ENCODE results near the gene KCNH1.

Gene KCNH1

DNA sequence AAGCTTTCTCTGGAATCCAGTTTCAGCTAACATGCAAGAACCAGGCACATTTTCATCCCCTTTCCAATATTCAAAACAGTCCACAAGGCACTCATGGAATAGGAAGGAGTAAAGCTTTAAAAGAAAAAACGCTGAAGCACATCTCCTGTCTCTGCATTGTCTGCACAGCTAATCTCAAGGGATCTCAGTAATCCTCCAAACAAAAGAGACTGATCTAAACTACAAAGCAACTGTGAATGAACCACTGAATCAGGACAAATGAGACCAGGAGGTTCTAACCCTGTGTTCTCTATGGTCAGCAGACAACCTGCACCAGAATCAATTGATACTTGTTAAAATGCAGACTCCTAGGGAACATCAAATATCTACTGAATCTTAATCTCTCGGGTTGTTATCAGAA is 406.2 kb downstream of the KCNH1 start:
- TF ChIP-seq TAF1 (IDR thresholded peaks at IDR 0.05; ENCODE audit: low read depth) (no peak), YY1 (IDR thresholded peaks at IDR 0.05; ENCODE audit: low read depth) (no peak), ZBTB7A (IDR thresholded peaks at IDR 0.05; ENCODE audit: low read depth) (no peak)
- TF ChIP-seq, protein P1, sequence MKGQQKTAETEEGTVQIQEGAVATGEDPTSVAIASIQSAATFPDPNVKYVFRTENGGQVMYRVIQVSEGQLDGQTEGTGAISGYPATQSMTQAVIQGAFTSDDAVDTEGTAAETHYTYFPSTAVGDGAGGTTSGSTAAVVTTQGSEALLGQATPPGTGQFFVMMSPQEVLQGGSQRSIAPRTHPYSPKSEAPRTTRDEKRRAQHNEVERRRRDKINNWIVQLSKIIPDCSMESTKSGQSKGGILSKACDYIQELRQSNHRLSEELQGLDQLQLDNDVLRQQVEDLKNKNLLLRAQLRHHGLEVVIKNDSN (IDR thresholded peaks at IDR 0.05) = no peak

DNA sequence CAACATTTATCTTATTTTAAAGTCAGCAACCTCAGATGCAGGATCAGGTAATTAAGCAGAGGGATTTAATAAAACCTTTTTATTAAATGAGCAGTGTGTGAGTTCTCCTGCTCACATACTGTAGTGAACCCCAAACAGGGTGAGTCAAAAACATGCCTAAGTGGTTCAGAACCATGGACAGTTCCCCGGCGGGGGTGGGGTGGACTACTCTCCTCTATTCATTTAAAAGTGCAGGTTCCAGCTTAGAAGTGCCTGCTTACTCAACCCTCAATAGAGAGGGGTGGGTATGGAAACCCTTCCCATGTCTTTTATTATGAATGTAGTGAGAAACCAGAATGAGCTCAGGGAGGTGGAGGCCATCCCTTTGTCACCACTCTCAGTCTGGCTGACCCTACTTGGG is 407.3 kb downstream of the KCNH1 start:
- TF ChIP-seq CREB1 (IDR thresholded peaks at IDR 0.05; ENCODE audit: low read depth) = no peak
- TF ChIP-seq TAF1 (IDR thresholded peaks at IDR 0.05; ENCODE audit: low read depth) = no peak
- TF ChIP-seq FOXM1 (IDR thresholded peaks at IDR 0.05; ENCODE audit: borderline replicate concordance, low read depth) = no peak
- no peak for TF ChIP-seq RAD21 (IDR thresholded peaks at IDR 0.05; ENCODE audit: low read depth)
- TF ChIP-seq, protein P1 (IDR thresholded peaks at IDR 0.05) = no peak
- TF ChIP-seq TCF12 (IDR thresholded peaks at IDR 0.05; ENCODE audit: low read depth) = no peak
- TF ChIP-seq, protein P2, sequence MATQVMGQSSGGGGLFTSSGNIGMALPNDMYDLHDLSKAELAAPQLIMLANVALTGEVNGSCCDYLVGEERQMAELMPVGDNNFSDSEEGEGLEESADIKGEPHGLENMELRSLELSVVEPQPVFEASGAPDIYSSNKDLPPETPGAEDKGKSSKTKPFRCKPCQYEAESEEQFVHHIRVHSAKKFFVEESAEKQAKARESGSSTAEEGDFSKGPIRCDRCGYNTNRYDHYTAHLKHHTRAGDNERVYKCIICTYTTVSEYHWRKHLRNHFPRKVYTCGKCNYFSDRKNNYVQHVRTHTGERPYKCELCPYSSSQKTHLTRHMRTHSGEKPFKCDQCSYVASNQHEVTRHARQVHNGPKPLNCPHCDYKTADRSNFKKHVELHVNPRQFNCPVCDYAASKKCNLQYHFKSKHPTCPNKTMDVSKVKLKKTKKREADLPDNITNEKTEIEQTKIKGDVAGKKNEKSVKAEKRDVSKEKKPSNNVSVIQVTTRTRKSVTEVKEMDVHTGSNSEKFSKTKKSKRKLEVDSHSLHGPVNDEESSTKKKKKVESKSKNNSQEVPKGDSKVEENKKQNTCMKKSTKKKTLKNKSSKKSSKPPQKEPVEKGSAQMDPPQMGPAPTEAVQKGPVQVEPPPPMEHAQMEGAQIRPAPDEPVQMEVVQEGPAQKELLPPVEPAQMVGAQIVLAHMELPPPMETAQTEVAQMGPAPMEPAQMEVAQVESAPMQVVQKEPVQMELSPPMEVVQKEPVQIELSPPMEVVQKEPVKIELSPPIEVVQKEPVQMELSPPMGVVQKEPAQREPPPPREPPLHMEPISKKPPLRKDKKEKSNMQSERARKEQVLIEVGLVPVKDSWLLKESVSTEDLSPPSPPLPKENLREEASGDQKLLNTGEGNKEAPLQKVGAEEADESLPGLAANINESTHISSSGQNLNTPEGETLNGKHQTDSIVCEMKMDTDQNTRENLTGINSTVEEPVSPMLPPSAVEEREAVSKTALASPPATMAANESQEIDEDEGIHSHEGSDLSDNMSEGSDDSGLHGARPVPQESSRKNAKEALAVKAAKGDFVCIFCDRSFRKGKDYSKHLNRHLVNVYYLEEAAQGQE (IDR thresholded peaks at IDR 0.05; ENCODE audit: low read depth) = peak; percentile 92
- no peak for TF ChIP-seq TEAD4 (IDR thresholded peaks at IDR 0.05)

DNA sequence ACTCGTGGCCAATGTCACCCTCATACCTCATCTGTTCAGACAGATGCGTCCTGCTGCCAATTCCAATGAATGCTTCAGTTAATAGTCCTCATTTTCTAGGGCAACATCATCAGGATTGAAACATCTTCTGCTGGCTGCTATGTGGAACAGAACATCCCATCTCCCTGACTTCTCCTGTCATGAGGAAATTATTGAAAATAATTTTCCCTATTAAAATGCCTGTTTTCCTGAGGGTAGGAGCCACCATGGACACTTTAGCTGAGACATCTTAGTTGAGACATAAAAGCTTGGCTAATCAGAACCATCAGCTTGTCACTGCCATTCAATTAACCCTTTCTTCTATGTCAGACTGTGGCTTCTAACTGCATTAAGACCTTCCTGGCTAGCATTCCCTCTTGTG is 409.2 kb downstream of the KCNH1 start:
- TF ChIP-seq EGR1 (IDR thresholded peaks at IDR 0.05) (no peak), RAD21 (IDR thresholded peaks at IDR 0.05; ENCODE audit: low read depth) (no peak), ZBTB7A (IDR thresholded peaks at IDR 0.05; ENCODE audit: low read depth) (no peak), TCF12 (IDR thresholded peaks at IDR 0.05; ENCODE audit: low read depth) (no peak)
- TF ChIP-seq, protein P2 (IDR thresholded peaks at IDR 0.05; ENCODE audit: low read depth) = no peak

DNA sequence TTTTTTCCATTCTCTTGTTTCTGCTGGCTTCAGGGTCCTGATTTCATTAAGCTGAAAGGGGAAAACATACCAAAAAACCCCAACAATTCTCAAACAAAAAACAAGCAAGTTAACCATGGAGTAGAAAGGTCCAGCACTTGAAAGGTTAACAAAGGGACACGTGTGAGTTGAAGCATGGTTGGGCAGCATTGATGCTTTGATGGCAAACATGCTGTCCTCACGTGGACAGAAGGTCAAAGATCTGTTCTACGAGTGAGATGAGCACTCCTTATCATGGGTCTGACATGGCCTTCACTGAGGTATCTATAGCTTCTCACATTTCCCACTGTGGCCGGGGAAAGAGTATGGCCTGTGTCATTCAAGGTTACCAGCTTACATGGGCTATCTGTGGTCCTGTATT is 410.3 kb downstream of the KCNH1 start:
- TF ChIP-seq, protein P1 (IDR thresholded peaks at IDR 0.05) = no peak
- TF ChIP-seq FOXM1 (IDR thresholded peaks at IDR 0.05; ENCODE audit: borderline replicate concordance, low read depth) (no peak), TCF12 (IDR thresholded peaks at IDR 0.05; ENCODE audit: low read depth) (no peak), YY1 (IDR thresholded peaks at IDR 0.05; ENCODE audit: low read depth) (no peak)

DNA sequence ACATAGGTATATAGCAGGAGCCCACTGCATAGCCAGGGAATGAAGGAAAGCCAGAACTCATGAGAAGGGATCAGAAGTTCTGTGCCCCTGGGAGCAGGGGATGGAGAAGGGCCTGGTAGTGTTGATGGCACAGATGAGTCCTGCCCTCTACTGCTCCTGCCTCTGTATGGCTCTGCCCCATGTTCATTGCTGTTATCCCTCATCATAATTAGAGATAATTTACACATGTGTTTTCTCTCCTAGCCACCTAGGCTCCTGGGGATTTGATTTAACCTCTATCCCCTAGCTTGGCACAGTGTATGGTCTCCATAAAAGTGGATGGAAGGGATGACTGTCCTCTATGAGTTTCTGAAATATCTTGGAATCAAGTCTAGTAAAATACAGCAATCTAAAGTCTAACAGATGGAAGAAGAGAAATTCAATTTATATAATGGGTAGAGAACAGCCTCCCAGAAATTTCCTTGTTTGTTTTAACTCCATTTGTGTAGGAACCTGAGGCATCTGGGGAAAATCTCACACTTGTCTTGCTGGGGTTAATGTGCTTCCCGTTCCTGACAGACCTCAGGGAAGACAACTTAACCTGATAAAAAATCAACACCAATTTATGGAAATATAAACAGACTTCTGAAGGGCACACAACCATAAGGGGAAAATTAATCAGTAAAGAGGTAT is 411.4 kb downstream of the KCNH1 start:
- TF ChIP-seq TEAD4 (IDR thresholded peaks at IDR 0.05) (no peak), EGR1 (IDR thresholded peaks at IDR 0.05) (no peak), TCF12 (IDR thresholded peaks at IDR 0.05; ENCODE audit: low read depth) (no peak), RAD21 (IDR thresholded peaks at IDR 0.05; ENCODE audit: low read depth) (no peak), TAF1 (IDR thresholded peaks at IDR 0.05; ENCODE audit: low read depth) (no peak), CEBPB (IDR thresholded peaks at IDR 0.05) (no peak), FOXM1 (IDR thresholded peaks at IDR 0.05; ENCODE audit: borderline replicate concordance, low read depth) (no peak), EP300 (IDR thresholded peaks at IDR 0.05; ENCODE audit: borderline replicate concordance) (no peak), CREB1 (IDR thresholded peaks at IDR 0.05; ENCODE audit: low read depth) (no peak), ZBTB7A (IDR thresholded peaks at IDR 0.05; ENCODE audit: low read depth) (no peak)
- TF ChIP-seq, protein P2 (IDR thresholded peaks at IDR 0.05; ENCODE audit: low read depth) = no peak
